ENCODE data around the gene TMEM178B. TPM values are rescaled to one million over a fixed set of nuclear protein-coding genes. Genes with fewer than 3 reads are reported as not detected.
"Not testable (repeated sequence)": the region's sequence is repeated elsewhere in the genome, so short reads cannot be mapped to it uniquely, and the experiment has no call there.

TMEM178B gene
- total RNA-seq, 1 experiment from 2014 or later, result 10.9 TPM

DNA sequence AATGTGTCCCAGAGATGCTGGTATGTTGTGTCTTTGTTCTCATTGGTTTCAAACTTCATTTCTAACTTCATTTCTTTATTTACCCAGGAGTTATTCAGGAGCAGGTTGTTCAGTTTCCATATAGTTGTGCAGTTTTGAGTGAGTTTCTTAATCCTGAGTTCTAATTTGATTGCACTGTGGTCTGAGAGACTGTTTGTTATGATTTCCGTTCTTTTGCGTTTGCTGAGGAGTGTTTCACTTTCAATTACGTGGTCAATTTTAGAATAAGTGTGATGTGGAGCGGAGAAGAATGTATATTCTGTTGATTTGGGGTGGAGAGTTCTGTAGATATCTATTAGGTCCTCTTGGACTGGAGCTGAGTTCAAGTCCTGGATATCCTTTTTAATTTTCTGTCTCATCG lies 103.3 kb downstream of the TMEM178B start:
- not testable (repeated sequence) for DNase-seq (ENCODE audit: extremely low read depth, low read depth)

DNA sequence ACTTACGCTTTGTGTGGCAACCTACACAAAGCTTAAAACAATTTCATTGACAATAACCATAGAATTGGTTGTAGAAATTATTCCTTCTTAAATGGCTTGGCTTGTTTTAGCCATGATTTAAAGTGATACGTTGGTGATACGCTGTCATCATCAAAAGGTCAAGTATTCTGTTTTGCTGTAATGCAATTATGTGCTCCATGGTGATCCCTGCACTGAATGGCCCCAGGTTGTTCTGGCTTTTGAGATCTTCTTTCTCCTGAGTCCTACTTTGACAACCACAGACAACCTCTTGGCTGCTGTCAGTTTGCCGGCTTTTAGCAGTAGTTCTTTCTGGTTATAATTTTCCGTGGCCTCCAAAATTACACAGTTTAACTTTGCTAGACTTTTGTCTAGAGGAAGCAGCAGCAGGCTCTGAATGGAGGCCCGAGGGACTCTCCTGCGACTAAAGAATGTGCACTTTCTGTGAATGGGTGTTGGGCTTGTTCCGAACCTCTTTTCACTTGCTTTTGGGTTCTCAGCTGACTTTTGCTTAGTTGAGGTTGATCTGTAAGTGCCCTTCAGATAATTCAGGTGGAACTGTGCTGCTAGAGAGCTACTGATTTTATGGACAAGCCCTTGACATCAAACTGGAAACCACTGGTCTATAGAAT lies 104.7 kb downstream of the TMEM178B start:
- DNase-seq (ENCODE audit: extremely low read depth, low read depth), result no peak

GRCh38 chr7:141181812-141182211 lies 107.9 kb downstream of the TMEM178B start:
- DNase-seq (ENCODE audit: extremely low read depth, low read depth), result no peak

- no peak for DNase-seq (ENCODE audit: extremely low read depth, low read depth)
Measured at GRCh38 chr7:141184532-141185190, 110.8 kb downstream of the TMEM178B start.

DNA sequence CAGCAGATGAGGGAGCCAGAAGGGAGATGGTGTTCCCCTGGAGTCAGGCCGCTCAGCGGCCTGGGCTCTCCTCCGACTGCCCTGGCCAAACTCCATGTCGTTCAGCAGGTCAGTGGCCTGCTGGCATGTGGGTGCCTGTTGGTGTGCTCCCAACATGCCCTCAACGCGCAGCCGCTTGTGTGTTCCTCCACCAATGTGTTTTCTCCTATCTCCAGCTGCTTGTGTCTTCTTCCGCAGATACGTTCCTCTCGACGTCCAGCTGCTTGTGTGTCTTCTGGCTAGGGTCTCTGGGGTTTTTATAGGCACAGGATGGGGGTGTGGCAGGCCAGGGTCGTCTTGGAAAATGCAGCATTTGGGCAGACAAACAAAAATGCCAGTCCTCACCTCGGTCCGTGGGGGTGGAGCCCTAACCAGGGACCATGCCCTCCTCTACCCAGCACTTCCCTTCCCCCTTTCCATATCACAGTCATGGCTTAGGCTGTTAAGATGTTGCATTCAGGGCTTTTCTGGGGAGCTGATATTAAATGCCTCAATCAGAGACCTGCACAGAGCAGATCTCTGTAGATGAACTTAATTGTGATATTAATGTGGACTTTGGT lies 111.6 kb downstream of the TMEM178B start:
- DNase-seq (ENCODE audit: extremely low read depth, low read depth), result no peak

- no peak for DNase-seq (ENCODE audit: extremely low read depth, low read depth)
Measured at GRCh38 chr7:141189231-141189630, 115.4 kb downstream of the TMEM178B start.

- no peak for DNase-seq (ENCODE audit: extremely low read depth, low read depth)
Measured at GRCh38 chr7:141190495-141190894, 116.6 kb downstream of the TMEM178B start.

- no peak for DNase-seq (ENCODE audit: extremely low read depth, low read depth)
Measured at GRCh38 chr7:141191277-141191676, 117.4 kb downstream of the TMEM178B start.

DNA sequence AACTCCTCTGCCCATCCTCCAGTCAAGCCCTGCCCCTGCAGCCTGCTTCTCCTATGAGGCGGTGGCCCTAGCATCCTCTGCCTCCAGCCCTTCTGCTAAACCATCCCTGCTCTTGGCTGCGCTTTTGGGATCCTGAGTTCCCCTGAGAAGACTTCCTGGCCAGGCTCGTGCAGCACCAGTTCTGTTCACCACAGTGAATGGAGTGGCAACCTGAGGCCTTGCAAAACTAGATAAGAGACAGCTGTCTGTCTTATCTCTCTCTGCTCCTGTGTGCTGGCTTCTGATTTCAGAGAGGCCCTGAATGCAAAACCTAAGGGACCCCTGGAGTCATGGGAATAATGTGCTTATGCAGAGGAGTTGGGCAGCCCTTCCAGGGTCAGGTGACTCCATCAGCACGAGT lies 119.2 kb downstream of the TMEM178B start:
- no peak for DNase-seq (ENCODE audit: extremely low read depth, low read depth)

DNA sequence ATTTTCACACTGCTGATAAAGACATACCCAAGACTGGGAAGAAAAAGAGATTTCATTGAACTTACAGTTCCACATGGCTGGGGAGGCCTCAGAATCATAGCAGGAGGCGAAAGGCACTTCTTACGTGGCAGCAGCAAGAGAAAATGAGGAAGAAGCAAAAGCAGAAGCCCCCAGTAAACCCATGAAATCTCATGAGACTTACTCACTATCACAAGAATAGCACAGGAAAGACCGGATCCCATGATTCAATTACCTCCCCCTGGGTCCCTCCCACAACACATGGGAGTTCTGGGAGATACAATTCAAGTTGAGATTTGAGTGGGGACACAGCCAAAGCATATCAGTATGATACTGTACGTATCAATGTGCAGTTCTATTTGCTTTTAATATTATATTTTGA lies 121.9 kb downstream of the TMEM178B start:
- DNase-seq (ENCODE audit: extremely low read depth, low read depth), result not testable (repeated sequence)

GRCh38 chr7:141198194-141198958 lies 124.5 kb downstream of the TMEM178B start:
- DNase-seq (ENCODE audit: extremely low read depth, low read depth), result no peak

GRCh38 chr7:141200191-141201108 lies 126.6 kb downstream of the TMEM178B start:
- DNase-seq (ENCODE audit: extremely low read depth, low read depth), result no peak

GRCh38 chr7:141201145-141201885 lies 127.5 kb downstream of the TMEM178B start:
- no peak for DNase-seq (ENCODE audit: extremely low read depth, low read depth)

- no peak for DNase-seq (ENCODE audit: extremely low read depth, low read depth)
Measured at GRCh38 chr7:141202535-141202934, 128.7 kb downstream of the TMEM178B start.

- no peak for DNase-seq (ENCODE audit: extremely low read depth, low read depth)
Measured at GRCh38 chr7:141203177-141203576, 129.3 kb downstream of the TMEM178B start.

GRCh38 chr7:141203586-141203985 lies 129.7 kb downstream of the TMEM178B start:
- DNase-seq (ENCODE audit: extremely low read depth, low read depth), result no peak

DNA sequence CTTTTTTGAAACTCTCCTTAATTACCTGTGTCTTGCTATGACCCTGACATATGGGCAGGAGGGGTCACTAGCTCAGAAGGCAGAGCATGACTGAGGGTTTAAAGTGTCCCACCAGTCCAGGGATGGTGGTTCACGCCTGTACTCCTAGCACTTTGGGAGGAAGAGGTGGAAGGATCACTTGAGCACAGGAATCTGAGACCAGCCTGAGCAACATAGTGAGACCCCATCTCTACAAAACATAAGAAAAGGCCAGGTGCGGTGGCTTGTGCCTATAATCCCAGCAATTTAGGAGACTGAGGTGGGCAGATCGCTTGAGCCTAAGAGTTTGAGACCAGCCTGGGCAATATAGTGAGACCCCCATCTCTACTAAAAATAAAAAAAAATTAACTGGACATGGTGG lies 133.8 kb downstream of the TMEM178B start:
- DNase-seq (ENCODE audit: extremely low read depth, low read depth), result no peak

GRCh38 chr7:141208539-141208938 lies 134.7 kb downstream of the TMEM178B start:
- no peak for DNase-seq (ENCODE audit: extremely low read depth, low read depth)

- DNase-seq (ENCODE audit: extremely low read depth, low read depth), result no peak
Measured at GRCh38 chr7:141209454-141209853, 135.6 kb downstream of the TMEM178B start.

DNA sequence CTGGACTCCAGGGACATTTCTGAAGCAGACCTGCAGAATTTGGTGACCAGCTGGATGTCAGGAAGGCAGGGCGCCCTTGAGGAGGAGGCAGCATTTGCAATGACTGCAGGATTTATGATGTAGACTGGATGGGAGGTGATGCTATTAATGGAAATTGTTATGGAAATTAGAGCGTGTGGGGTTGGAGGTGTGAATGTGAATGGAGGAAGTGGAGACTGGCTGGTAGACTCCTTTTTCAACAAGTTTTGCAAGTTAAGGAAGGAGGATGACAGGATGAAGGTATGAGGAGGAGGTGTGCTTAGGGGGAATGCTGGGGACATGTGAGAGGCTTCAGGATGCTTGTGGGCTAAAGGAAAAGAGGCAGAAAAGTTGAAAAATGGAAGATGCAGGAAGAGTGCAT lies 137.0 kb downstream of the TMEM178B start:
- DNase-seq (ENCODE audit: extremely low read depth, low read depth), result no peak

Data from NCI-H460 (cell line).